ENCODE data around the gene ESR1.

The ESR1 gene

GRCh38 chr6:151807513-151808370 lies at the start of gene ESR1:
Gene ESR1, plus strand, starts transcription at chr6:151807682. Its CDS starts 231 bp downstream, at chr6:151807913.
- peak; percentile 39 for DNase-seq

GRCh38 chr6:151760486-151760885 lies 47.0 kb upstream of the ESR1 start:
- DNase-seq = no peak

- DNase-seq = no peak
These were observed 45.6 kb upstream of the ESR1 start for GRCh38 chr6:151761851-151762250.

- no peak for DNase-seq
These were observed 44.7 kb upstream of the ESR1 start for GRCh38 chr6:151762817-151763216.

- DNase-seq = no peak
These were observed 44.2 kb upstream of the ESR1 start for GRCh38 chr6:151763303-151763702.

GRCh38 chr6:151763938-151764680 lies 43.4 kb upstream of the ESR1 start:
- peak; percentile 55 for DNase-seq

- peak; percentile 54 for DNase-seq
These were observed 42.0 kb upstream of the ESR1 start for GRCh38 chr6:151765444-151765886.

- DNase-seq = no peak
These were observed 35.0 kb upstream of the ESR1 start for GRCh38 chr6:151772446-151772845.

- no peak for DNase-seq
These were observed 34.1 kb upstream of the ESR1 start for GRCh38 chr6:151773382-151773781.

- no peak for DNase-seq
These were observed 24.9 kb upstream of the ESR1 start for GRCh38 chr6:151782560-151782959.

GRCh38 chr6:151783692-151784091 lies 23.8 kb upstream of the ESR1 start:
- DNase-seq = no peak

GRCh38 chr6:151784441-151785214 lies 22.9 kb upstream of the ESR1 start:
- DNase-seq = no peak

GRCh38 chr6:151796842-151797530 lies 10.5 kb upstream of the ESR1 start:
- no peak for DNase-seq

- no peak for DNase-seq
These were observed 3.7 kb upstream of the ESR1 start for GRCh38 chr6:151803743-151804142.

GRCh38 chr6:151804585-151805285 lies 2.7 kb upstream of the ESR1 start:
- DNase-seq = no peak

GRCh38 chr6:151805286-151805840 lies 2.1 kb upstream of the ESR1 start:
- no peak for DNase-seq

- DNase-seq = no peak
These were observed 547 bp upstream of the ESR1 start for GRCh38 chr6:151806757-151807512.

- no peak for DNase-seq
These were observed 1.1 kb downstream of the ESR1 start for GRCh38 chr6:151808371-151809241.

GRCh38 chr6:151811081-151811480 lies 3.6 kb downstream of the ESR1 start:
- DNase-seq = no peak

GRCh38 chr6:151813858-151814257 lies 6.4 kb downstream of the ESR1 start:
- DNase-seq = no peak
